NCI-H2107 (cell line): ENCODE data around the gene RCAN2.

Experiments
- DNase-seq: peaks from one replicate; lab custom pipeline; 2025; lab: John Stamatoyannopoulos, UW

The RCAN2 gene

GRCh38 chr6:46254331-46254730 is 236.9 kb downstream of the RCAN2 start:
- no peak for DNase-seq

- no peak for DNase-seq
Measured at GRCh38 chr6:46251583-46252339, 239.5 kb downstream of the RCAN2 start.

GRCh38 chr6:46248143-46248542 is 243.1 kb downstream of the RCAN2 start:
- DNase-seq, result no peak

GRCh38 chr6:46246727-46247126 is 244.5 kb downstream of the RCAN2 start:
- no peak for DNase-seq

- no peak for DNase-seq
Measured at GRCh38 chr6:46246081-46246480, 245.2 kb downstream of the RCAN2 start.

- no peak for DNase-seq
Measured at GRCh38 chr6:46244670-46245069, 246.6 kb downstream of the RCAN2 start.

- DNase-seq, result no peak
Measured at GRCh38 chr6:46243754-46244153, 247.5 kb downstream of the RCAN2 start.

GRCh38 chr6:46242921-46243320 is 248.3 kb downstream of the RCAN2 start:
- no peak for DNase-seq

GRCh38 chr6:46240866-46241565 is 250.2 kb downstream of the RCAN2 start:
- DNase-seq, result no peak

GRCh38 chr6:46236752-46237151 is 254.5 kb downstream of the RCAN2 start:
- DNase-seq, result no peak

GRCh38 chr6:46235242-46235641 is 256.0 kb downstream of the RCAN2 start:
- DNase-seq, result no peak

- no peak for DNase-seq
Measured at GRCh38 chr6:46234700-46235099, 256.5 kb downstream of the RCAN2 start.

GRCh38 chr6:46234156-46234556 is 257.1 kb downstream of the RCAN2 start:
- no peak for DNase-seq

- DNase-seq, result no peak
Measured at GRCh38 chr6:46233129-46233528, 258.1 kb downstream of the RCAN2 start.

- no peak for DNase-seq
Measured at GRCh38 chr6:46222286-46222685, 269.0 kb downstream of the RCAN2 start.

- peak; percentile 4 for DNase-seq
Measured at GRCh38 chr6:46221222-46221793, 269.9 kb downstream of the RCAN2 start.

GRCh38 chr6:46220352-46221221 is 270.7 kb downstream of the RCAN2 start:
- DNase-seq, result no peak

GRCh38 chr6:46219661-46220060 is 271.6 kb downstream of the RCAN2 start:
- no peak for DNase-seq

GRCh38 chr6:46218457-46218856 is 272.8 kb downstream of the RCAN2 start:
- no peak for DNase-seq

GRCh38 chr6:46217671-46218131 is 273.5 kb downstream of the RCAN2 start:
- no peak for DNase-seq

GRCh38 chr6:46216879-46217278 is 274.4 kb downstream of the RCAN2 start:
- DNase-seq, result no peak

- DNase-seq, result no peak
Measured at GRCh38 chr6:46215777-46216176, 275.5 kb downstream of the RCAN2 start.
